Dermis microvascular lymphatic vessel endothelial cell (primary cell): ENCODE data around the gene NR1I2. TPM values are rescaled to one million over a fixed set of nuclear protein-coding genes. Genes with fewer than 3 reads are reported as not detected.

ENCODE experiments used
- DNase-seq, 2 donors: peaks; one replicate each; pipeline versions ENCODE4 v3.0.0 to v3.0.0-alpha.2; 2010; ENCODE audit warnings: low read depth in 2 of 2
- total RNA-seq: library from RNA; depleted of rRNA; stranded (reverse); fragments of >200 nt; gene quantifications from 2 replicates; pipeline ENCODE4 v1.2.1, GENCODE V29; 2014

NR1I2 gene
- total RNA-seq, 1 donor from 2014 or later, result under 0.01 TPM

DNA sequence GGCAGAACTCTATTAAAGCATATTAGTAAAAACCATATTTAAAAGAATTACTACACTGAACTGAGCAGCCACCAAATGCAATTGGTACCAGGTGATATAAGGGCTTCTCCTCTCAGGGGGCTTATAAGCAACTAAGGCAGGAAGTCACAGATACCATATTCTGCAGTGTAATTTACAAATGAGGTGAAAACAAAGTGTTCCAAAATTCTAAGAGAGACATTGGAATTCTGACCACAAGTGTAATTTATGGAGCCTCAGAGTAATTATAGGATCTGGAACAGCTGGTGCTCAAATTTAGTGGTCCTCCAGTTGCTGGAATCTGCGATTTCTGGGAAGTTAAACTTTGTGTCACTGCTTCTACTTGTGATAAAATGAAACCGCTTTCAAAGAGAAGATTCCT, 3.1 kb upstream of the NR1I2 start:
- no peak for DNase-seq

DNA sequence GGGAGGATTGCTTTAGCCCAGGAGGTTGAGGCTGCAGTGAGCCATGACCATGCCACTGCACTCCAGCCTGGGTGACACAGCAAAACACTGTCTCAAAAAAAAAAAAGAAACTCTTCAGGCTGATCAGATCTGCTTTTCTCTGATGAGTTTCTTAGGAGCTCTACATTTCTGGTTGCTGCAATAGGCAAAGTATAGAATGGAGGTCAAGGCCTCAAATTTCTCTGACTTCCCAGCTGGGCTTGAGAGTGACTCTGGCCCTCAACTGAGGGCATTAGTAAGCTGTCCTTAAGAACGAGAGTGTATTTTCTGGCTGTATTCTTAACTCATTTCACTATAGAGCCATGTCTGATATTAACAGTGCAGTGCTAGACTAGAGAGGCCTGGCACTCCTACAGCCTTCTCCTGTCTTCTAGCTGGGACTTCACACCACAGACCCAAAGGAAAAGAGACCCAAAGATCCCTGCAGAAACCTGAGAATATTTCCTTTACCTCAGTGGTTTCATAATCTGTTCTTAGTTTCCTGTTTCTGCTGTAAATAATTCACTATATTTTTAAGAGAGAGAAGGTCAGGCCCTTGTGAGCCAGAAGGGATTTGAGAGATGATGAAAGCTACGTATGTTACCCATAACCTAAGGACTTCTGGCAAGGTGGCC, 2.0 kb upstream of the NR1I2 start:
- DNase-seq, result no peak

DNA sequence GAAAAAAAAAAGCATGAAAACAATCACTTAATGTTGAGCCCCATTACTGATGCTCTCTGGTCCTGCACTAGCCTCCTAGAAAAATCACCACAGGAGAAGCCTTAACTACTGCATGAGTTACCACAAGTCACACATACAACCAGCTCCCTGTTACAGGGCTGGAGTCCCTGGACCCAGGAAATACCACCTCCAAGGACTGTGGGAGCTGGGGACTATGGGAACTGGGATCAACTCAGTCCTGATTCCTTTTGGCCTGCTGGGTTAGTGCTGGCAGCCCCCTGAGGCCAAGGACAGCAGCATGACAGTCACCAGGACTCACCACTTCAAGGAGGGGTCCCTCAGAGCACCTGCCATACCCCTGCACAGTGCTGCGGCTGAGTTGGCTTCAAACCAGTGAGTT, 559 bp downstream of the NR1I2 start:
- no peak for DNase-seq

DNA sequence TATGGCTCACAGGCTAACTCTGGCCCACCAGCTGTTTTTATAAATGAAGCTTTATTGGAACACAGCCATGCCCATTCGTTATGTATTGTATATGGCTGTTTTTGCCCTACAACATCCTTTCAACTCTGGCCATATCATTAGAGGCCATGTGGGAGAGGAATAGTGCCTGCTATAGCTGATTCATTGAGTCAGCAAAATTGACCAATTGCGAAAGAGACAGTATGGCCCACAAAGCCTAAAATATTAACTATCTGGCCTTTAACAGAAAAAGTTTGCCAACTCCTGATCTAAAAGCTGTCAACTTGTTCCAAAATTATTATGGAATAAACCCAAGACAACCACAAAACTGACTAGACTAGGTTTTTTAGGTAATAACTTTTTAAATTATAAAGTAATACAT, 1.4 kb downstream of the NR1I2 start:
- DNase-seq, result no peak

DNA sequence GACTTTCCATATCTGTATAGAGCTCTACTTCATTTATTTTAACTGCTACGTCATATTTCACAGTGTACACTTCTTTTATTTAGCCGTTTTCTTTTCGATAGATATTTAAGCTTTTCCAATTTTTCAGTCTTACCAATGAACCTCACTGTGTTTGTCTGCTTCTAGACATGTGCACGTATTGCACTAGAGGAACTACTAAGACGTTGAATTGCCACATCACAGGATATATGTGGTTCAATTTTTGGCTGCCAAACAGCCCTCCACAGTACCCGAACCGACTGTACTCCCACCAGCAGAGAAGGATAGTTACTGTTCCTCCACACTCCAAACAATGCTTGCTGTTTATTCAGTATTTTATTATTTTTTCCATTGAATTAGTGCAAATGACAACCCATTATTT, 2.0 kb downstream of the NR1I2 start:
- no peak for DNase-seq

DNA sequence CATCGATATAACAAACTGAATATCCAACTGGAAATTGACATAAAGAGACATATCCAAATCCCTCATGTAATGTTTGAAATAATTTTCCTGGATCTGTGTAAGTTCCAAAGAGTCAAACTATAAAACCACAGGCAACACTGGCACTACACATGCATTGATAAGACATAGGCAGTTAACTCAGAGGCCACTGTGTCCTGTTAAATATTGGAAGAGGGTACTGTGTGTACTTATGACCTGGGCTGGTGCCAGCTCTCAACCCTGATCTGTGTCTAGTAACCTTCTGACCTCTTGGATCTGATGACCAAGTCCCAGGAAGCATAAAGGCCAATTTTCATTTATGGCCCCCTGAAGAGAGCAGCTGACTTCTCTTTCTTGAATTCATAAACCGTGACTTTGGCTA, 4.5 kb downstream of the NR1I2 start:
- no peak for DNase-seq

DNA sequence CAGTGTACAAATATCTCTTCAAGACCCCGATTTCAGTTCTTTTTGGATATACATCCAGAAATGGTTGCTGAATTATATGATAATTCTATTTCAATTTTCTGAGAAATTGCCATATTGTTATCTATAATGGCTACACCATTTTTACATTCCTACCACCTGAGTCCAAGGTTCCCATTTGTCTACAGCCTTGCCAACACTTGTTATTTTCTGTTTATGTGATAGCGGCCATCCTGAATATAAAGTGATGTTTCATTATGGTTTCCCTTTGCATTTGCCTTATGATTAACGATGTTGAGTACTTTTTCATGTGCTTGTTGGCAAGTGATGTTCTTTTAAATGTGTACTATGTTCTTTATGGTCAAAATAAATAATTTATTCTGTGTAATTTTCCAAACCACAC, 8.5 kb downstream of the NR1I2 start:
- no peak for DNase-seq

DNA sequence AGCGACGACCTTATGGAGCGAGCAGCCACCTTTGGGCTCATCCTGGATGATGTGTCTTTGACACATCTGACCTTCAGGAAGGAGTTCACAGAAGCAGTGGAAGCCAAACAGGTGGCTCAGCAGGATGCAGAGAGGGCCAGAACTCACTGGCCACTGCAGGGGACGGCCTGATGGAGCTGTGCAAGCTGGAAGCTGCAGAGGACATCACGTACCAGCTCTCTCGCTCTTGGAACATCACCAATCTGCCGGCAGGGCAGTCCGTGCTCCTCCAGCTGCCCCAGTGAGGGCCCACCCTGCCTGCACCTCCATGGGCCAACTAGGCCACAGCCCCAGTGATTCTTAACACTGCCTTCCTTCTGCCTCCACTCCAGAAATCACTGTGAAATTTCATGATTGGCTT, 10.4 kb downstream of the NR1I2 start:
- DNase-seq, result no peak

DNA sequence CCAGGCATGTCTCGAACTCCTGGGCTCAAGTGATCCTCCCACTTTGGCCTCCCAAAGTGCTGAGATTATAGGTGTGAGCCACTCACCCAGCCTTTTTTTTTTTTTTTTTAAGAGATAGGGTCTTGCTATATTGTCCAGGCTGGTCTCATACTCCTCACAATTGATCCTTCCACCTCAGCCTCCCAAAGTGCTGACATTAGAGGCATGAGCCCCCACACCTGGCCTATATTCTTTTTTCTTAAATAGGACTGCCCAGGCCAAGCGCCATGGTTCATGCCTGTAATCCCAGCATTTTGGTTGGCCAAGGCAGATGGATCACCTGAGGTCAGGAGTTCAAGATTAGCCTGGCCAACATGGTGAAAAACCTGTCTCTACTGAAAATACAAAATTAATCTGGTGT, 12.5 kb downstream of the NR1I2 start:
- no peak for DNase-seq

DNA sequence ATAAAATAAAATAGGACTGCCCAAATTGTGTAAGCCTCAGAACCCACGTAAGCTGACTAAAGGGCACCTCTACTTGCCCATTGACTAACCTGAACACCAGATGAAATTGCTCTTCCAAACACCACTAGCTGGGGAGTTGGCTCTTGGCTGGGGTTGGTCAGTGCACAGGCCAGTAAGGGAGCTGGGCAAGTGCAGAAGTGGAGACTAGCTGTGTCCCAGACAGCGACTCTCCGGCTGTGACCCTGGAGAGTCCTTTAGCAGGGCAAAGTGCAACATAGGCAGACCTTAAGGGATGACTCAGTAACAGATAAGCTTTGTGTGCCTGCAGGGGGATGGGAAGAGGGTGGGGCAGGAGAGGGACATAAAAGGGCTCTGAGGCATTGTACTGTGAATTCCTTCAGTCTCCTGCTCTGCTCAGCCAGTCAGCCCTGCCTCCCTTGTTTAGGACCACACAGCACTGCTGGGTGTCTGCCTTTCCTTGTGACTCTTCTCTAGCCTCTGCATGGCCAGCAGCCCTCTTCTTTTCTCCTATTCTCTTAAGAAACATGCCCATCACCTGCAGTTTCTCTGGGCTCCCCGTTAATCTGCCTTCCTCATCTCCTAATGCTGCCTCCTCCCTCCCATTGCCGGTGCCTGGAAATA, 13.2 kb downstream of the NR1I2 start:
- DNase-seq, result peak in 1 of 2 donors; percentile 14

DNA sequence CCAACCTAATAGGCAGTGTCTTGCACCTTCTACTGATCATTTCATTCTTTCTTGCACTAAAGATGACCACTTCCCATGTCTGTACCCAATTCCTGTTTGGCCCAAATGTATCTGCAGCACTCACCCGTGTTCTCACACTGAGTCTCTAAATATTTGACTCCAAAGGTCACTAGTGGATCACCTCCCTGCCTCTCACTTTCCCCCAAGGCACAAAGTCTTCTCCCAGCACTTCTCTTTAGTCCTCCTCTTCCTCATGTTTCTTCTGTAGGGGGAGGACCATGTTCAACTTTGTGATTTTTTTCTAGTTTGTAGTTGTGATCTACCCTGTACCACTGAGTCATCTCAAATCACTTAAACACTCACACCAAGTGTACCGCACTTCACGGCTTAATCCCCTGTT, 13.9 kb downstream of the NR1I2 start:
- DNase-seq, result no peak

DNA sequence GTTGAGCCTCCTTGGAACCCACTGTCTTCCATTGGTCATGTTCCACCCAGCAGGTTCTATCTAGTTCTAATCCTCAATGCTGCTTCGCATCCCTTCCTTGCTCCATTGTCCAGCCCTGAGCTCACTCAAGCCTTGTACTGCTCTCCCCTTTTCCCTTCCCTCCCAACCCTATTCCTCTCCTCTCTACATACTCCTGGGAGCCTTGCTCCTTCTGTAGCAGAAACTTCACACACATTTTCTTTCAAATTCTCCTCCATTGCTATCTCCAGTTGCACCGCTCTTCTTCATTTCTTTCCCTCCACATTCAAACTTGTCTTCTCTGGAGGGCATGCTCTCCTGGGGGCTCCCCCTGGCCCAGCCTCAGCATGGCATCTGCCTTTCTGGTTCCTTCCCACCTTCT, 14.5 kb downstream of the NR1I2 start:
- no peak for DNase-seq

DNA sequence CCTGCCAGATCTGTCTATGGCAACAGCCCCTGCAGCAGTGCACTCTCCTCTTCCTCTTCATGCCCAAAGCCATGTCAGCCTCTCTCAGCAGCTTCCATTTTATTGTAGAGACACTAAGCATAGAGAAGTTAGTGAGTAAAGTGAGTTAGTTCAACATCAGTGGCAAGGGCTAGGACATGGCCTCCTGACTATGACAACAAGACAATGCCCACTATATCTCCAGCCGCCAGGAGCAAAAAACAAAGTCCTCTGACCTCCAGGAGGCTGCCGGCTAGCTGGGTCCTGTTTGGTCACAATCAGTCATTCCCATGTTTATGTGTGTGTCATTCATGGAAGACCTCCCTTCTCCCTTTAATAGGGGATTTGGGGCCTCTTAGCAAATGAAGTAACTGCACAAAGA, 14.9 kb downstream of the NR1I2 start:
- DNase-seq, result no peak

DNA sequence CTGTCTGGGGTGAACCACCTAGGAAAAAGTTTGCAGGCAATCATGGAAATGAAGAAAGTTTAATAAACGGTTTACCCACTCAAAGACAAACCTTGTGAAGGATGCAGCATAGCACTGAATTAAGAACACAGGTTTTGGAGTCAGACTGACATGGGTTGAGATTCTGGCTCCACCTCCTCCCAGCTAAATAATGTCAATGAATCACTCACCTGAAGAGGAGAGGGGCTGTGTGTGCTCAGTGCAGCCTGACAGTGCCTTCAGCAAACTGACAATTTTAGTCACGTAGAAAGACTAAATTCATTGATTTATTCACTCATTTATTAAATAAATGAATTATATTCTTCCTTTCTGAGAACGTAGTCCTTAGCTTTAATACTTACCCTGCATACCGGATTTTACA, 18.9 kb downstream of the NR1I2 start:
- DNase-seq, result no peak

DNA sequence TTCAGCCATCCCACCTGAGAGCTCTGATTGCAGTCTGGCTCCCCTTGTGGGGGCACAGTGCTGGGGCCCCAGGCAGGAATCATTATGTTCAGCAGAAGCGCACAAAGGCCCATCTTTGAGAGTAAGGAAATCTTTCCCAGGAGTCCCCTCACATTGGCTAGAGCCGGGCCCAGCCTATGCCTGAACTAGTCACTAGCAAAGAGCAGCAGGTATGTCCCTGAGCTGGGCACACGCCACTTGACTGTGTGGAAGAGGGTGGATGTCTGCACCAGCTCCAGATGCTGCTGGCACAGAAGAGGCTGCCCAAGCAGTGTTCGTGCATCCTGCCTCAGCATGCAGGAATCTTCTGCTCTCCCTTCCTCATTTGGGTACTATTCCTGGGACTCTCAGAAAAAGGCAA, 26.3 kb downstream of the NR1I2 start:
- DNase-seq, result no peak

DNA sequence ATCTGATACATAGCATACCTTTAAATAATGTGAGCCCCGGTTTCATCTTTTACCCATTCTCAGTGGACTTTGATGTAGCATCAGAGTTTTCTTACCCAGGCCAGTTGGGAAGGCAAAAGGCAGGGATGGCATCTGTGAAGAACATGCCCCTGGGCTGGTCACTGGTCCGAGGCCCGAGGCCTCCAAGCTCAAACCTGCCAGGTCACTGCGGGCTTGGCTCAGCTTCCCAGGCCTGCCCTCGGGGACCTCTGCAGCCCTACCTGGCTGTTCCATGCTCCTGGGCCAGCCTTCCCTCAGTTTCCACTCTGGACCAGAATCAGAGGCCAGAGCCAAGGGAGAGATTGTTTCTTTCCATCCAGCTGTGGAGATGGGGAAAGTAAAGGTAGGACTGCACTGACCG, 26.9 kb downstream of the NR1I2 start:
- no peak for DNase-seq

DNA sequence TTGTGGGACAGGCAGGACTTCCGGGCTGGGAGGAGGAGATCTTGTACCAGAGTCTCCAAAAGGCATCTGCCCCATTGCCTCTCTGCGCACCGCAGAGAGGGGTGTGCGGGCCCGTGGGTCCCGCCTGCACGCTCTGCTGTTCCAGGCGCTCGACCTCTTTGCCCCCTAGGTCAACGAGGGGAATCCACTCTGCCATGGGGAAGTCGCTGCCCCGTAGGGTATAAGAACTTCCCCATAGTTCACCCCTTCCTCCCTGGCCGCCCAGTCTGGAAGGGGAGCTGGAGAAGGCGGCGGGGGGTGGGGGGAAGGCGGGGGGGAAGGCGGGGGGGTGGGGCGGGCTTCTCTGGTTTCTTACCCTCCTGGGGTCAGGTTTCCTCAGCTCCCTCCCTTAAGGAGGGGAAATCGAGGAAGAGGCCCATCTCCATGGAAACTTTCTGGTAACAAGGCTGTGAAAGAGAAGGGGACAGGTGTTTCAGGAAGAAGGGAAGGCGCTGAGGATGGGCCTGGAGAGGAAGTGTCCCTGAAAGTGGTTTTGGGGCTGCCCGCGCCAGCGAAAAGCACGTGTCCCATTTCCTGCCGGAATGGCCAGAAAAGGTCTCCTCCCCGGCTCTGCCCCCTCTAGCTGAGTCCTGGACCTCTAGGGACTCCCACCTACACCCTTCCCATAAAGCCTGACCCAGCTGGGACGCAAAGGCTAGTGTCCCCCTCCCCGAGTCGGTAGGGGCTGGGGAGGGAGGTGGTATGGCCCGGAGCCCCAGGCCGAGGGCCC, 27.5 kb downstream of the NR1I2 start:
- DNase-seq, result no peak

DNA sequence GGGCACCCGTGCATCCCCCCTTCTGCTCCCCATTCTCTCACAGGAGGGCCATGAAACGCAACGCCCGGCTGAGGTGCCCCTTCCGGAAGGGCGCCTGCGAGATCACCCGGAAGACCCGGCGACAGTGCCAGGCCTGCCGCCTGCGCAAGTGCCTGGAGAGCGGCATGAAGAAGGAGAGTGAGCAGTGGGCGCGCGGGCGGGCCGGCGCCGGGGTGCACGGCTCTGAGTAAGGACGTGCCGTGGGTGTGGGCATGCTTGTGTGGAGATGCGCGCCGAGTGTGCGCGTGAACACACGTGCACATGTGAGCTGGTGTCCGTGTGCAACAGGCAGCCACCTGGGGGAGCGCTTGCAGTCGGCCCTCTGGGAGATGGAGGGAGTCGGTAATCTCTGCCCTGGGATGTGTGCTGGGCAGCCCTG, 28.1 kb downstream of the NR1I2 start:
- DNase-seq, result peak; percentile 6 to 46

DNA sequence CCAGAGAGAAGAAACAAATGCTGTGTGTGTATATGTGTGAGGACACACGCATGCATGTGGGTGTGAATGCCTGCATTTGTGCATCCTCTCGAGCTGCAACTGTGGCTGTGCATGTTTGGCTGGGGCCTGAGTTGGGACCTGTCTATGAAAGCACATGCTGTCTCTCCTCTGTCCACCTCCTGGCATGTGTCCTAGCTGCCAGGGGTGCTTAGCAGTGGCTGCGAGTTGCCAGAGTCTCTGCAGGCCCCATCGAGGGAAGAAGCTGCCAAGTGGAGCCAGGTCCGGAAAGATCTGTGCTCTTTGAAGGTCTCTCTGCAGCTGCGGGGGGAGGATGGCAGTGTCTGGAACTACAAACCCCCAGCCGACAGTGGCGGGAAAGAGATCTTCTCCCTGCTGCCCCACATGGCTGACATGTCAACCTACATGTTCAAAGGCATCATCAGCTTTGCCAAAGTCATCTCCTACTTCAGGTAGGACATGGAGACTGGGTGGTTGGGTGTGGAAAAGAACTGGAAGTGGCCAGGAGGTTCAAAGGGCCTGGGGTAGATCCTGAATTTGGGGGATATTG, 30.7 kb downstream of the NR1I2 start:
- no peak for DNase-seq

DNA sequence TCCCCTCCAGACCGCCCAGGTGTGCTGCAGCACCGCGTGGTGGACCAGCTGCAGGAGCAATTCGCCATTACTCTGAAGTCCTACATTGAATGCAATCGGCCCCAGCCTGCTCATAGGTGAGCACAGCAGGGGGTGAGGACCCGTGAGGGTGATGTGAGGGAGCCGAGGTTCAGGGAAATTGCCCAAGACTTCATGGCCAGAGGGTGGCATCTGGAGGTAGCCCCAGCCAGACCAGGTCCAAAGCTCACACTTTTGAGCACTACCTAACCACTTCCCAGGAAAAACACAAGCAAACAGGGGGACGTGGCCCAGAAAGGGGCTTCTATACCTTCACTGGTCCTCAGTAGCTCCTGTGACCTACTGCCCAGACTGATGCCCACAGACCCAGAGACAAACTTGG, 33.8 kb downstream of the NR1I2 start:
- no peak for DNase-seq

DNA sequence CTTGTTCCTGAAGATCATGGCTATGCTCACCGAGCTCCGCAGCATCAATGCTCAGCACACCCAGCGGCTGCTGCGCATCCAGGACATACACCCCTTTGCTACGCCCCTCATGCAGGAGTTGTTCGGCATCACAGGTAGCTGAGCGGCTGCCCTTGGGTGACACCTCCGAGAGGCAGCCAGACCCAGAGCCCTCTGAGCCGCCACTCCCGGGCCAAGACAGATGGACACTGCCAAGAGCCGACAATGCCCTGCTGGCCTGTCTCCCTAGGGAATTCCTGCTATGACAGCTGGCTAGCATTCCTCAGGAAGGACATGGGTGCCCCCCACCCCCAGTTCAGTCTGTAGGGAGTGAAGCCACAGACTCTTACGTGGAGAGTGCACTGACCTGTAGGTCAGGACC, 35.2 kb downstream of the NR1I2 start:
- no peak for DNase-seq

DNA sequence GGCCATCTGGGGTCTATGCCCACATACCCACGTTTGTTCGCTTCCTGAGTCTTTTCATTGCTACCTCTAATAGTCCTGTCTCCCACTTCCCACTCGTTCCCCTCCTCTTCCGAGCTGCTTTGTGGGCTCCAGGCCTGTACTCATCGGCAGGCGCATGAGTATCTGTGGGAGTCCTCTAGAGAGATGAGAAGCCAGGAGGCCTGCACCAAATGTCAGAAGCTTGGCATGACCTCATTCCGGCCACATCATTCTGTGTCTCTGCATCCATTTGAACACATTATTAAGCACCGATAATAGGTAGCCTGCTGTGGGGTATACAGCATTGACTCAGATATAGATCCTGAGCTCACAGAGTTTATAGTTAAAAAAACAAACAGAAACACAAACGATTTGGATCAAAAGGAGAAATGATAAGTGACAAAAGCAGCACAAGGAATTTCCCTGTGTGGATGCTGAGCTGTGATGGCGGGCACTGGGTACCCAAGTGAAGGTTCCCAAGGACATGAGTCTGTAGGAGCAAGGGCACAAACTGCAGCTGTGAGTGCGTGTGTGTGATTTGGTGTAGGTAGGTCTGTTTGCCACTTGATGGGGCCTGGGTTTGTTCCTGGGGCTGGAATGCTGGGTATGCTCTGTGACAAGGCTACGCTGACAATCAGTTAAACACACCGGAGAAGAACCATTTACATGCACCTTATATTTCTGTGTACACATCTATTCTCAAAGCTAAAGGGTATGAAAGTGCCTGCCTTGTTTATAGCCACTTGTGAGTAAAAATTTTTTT, 35.9 kb downstream of the NR1I2 start:
- no peak for DNase-seq
